NCI-H2196 (cell line): ENCODE results near the gene OGT.
"Not testable (repeated sequence)": the region's sequence is repeated elsewhere in the genome, so short reads cannot be mapped to it uniquely, and the experiment has no call there.

ENCODE experiments used
- DNase-seq: peaks from one replicate; lab custom pipeline; 2025; ENCODE audit not compliant: unreplicated experiment; lab: John Stamatoyannopoulos, UW

OGT gene

GRCh38 chrX:71537743-71538142 is 4.8 kb downstream of the OGT start:
- DNase-seq = no peak

- DNase-seq = no peak
These were observed 7.9 kb downstream of the OGT start for GRCh38 chrX:71540801-71541200.

GRCh38 chrX:71541210-71542022 is 8.5 kb downstream of the OGT start:
- no peak for DNase-seq

- DNase-seq = no peak
These were observed 9.5 kb downstream of the OGT start for GRCh38 chrX:71542411-71542810.

- DNase-seq = no peak
These were observed 9.9 kb downstream of the OGT start for GRCh38 chrX:71542825-71543224.

- peak; percentile 42 for DNase-seq
These were observed 10.4 kb downstream of the OGT start for GRCh38 chrX:71543316-71543715.

- no peak for DNase-seq
These were observed 12.5 kb downstream of the OGT start for GRCh38 chrX:71545364-71545763.

GRCh38 chrX:71546879-71547278 is 14.0 kb downstream of the OGT start:
- DNase-seq = no peak

GRCh38 chrX:71547339-71547738 is 14.4 kb downstream of the OGT start:
- no peak for DNase-seq

- DNase-seq = no peak
These were observed 17.1 kb downstream of the OGT start for GRCh38 chrX:71549986-71550385.

GRCh38 chrX:71550578-71550977 is 17.7 kb downstream of the OGT start:
- DNase-seq = no peak

GRCh38 chrX:71556036-71556435 is 23.1 kb downstream of the OGT start:
- no peak for DNase-seq

GRCh38 chrX:71558920-71559319 is 26.0 kb downstream of the OGT start:
- no peak for DNase-seq

- not testable (repeated sequence) for DNase-seq
These were observed 26.9 kb downstream of the OGT start for GRCh38 chrX:71559773-71560172.

GRCh38 chrX:71563921-71564320 is 31.0 kb downstream of the OGT start:
- DNase-seq = no peak

GRCh38 chrX:71565474-71566041 is 32.7 kb downstream of the OGT start:
- DNase-seq = no peak

- DNase-seq = peak; percentile 3
These were observed 38.5 kb downstream of the OGT start for GRCh38 chrX:71571390-71571789.

GRCh38 chrX:71573590-71573989 is 40.7 kb downstream of the OGT start:
- DNase-seq = no peak

- DNase-seq = no peak
These were observed 44.8 kb downstream of the OGT start for GRCh38 chrX:71577682-71578081.

- no peak for DNase-seq
These were observed 45.6 kb downstream of the OGT start, which contains the start of gene GCNA for GRCh38 chrX:71578253-71579135. TSS of gene GCNA (plus strand) at chrX:71578437. CDS start at chrX:71580822, 2,385 bp downstream.

- DNase-seq = no peak
These were observed 46.5 kb downstream of the OGT start for GRCh38 chrX:71579136-71579989.
